GM12892 (cell line): ENCODE measurements around the gene ZNF366.

Experiments
- POLR2A ChIP-seq: IDR thresholded peaks from 2 replicates; pipeline ENCODE4 v1.6.1; 2011; ENCODE audit warnings: low read depth, low read length, control low read depth
- POLR2AphosphoS5 ChIP-seq: IDR thresholded peaks from 2 replicates; pipeline ENCODE4 v1.6.1; 2011; ENCODE audit warnings: low read depth, low read length, control low read depth

GRCh38 chr5:72467461-72467860, 39.7 kb downstream of the ZNF366 start:
- TF ChIP-seq POLR2A (no peak), POLR2AphosphoS5 (no peak)
